Measurements from ENCODE around the gene KCNG4.

DNA sequence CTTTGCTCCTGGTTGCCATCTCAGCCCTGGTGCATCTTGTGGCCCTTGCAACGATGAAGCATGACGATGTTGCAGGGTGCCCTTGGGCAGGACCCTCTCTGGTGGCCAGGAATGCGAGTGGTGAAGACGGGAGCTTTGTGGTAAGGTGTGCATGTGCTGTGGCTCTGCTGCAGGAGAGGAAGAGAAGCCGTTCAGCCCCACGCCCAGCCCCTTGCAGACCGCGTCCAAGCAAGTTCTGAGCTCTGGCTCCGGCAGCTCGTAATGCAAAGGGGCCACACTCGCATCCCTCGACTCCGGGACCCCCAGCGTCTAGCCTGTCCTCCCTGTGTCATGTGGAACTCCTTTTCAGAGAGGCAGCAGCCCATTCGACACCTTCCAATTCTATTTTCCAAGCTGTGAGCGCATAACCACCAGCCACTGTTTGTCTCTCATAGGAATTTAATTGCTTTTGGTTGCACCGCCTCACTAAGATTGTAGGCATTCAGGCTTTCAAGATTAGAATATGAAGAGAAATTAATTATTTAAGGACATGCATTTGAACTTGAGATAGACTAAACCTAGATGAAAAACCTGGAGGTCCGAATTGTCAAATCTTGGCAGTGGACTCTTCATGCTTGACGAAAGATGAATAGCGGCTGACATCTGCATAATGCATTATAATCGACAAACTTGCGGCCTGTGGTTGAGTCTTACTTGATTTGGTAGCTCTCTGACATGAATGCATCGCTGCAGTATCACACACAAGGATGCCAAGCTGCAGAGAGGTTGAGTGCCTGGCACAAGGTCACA is 21.1 kb upstream of the KCNG4 start:
- TF ChIP-seq, protein P1, sequence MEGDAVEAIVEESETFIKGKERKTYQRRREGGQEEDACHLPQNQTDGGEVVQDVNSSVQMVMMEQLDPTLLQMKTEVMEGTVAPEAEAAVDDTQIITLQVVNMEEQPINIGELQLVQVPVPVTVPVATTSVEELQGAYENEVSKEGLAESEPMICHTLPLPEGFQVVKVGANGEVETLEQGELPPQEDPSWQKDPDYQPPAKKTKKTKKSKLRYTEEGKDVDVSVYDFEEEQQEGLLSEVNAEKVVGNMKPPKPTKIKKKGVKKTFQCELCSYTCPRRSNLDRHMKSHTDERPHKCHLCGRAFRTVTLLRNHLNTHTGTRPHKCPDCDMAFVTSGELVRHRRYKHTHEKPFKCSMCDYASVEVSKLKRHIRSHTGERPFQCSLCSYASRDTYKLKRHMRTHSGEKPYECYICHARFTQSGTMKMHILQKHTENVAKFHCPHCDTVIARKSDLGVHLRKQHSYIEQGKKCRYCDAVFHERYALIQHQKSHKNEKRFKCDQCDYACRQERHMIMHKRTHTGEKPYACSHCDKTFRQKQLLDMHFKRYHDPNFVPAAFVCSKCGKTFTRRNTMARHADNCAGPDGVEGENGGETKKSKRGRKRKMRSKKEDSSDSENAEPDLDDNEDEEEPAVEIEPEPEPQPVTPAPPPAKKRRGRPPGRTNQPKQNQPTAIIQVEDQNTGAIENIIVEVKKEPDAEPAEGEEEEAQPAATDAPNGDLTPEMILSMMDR (optimal IDR thresholded peaks at IDR 0.05 in 1 of 3, IDR thresholded peaks at IDR 0.05 in 1 of 3, conservative IDR thresholded peaks at IDR 0.05 in 1 of 3; ENCODE audit: extremely low read depth in 1 of 3, insufficient read depth in 2 of 3, low read length in 3 of 3): no peak
- TF ChIP-seq EZH2 (IDR thresholded peaks at IDR 0.05; ENCODE audit: low read length): no peak

All from keratinocyte (primary cell).